Activated CD4-positive, alpha-beta T cell treated with anti-CD3 and anti-CD28 coated beads, Interleukin-2, amount 10 ng/mL, durations not matched to agents 24 days and 14 days (primary cell): Measurements from ENCODE around the gene PXYLP1. TPM values are rescaled to one million over a fixed set of nuclear protein-coding genes. Genes with fewer than 3 reads are reported as not detected.
A peak's percentile ranks its signal among the peaks of the same experiment; 100 is the strongest.

ENCODE experiments used
- DNase-seq: peaks from one replicate; pipeline ENCODE4 v3.0.0; 2022
- H3K27ac Mint-ChIP-seq: one replicate; pipeline ENCODE4 v1.8.0; 2022; ENCODE audit warnings: mild to moderate bottlenecking, mixed read lengths
- H3K27me3 Mint-ChIP-seq: one replicate; pipeline ENCODE4 v1.8.0; 2022; ENCODE audit warnings: mixed read lengths
- H3K36me3 Mint-ChIP-seq: one replicate; pipeline ENCODE4 v1.8.0; 2022; ENCODE audit warnings: low read depth, mild to moderate bottlenecking, mixed read lengths
- H3K4me1 Mint-ChIP-seq: one replicate; pipeline ENCODE4 v1.8.0; 2021; ENCODE audit warnings: mixed read lengths
- H3K4me3 Mint-ChIP-seq: one replicate; pipeline ENCODE4 v1.8.0; 2022; ENCODE audit warnings: mild to moderate bottlenecking, moderate library complexity, mixed read lengths
- H3K9me3 Mint-ChIP-seq: one replicate; pipeline ENCODE4 v1.8.0; 2021; ENCODE audit warnings: mixed read lengths
- intact Hi-C: fragments of 100-400 bp; cut with micrococcal nuclease; formaldehyde crosslinking; loops from one replicate; pipeline ENCODE4 v1.15.1; 2023
- total RNA-seq: library from RNA; stranded (reverse); gene quantifications from 2 replicates; pipeline ENCODE4 v1.2.3, GENCODE V29; 2022

The PXYLP1 gene
- total RNA-seq, 1 donor from 2014 or later = 10.7 TPM

DNA sequence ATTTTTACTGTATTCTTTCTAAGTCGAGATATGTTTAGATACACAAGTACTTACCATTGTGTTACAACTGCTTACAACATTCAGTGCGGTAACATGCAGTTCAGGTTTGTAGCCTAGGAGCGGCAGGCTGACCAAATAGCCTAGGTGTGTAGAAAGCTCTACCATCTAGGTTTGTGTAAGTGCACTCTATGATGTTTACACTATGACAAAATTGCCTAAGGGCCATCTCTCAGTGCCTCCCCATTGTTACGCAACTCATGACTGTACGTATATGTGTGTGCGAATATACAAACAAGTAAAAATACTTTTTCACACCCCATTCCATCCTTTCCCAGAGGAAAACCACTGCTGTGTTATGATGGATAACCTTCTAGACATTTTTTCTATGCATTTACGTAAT, 44.3 kb downstream of the PXYLP1 start:
- no peaks in the 10 kb centered on the region for H3K27me3 Mint-ChIP-seq
- H3K9me3 Mint-ChIP-seq = no peaks in the 10 kb centered on the region

DNA sequence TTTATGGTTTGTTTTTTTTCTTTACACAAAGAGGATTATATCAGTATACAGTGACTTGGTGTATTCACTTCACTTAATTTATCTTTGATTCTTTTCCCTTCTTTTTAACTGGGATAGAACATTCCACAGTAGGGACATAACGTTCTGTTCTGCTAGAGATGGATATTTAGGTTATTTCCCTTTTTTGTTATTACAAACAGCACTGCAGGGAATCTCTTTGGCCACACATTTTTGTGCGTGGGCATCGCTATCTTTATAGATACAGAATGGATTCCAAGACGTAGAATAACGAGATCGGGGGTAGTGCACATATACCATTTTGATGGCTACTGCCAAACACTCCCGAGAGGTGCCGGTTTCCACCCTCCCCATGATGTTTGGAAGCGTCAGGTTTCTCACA, 44.8 kb downstream of the PXYLP1 start:
- Mint-ChIP-seq H3K4me1 (peaks cover 35% of the 10 kb centered on the region), H3K36me3 (peaks cover 7% of the 10 kb centered on the region)

More for the DNA sequence above, 44.3 kb downstream of the PXYLP1 start:
- intact Hi-C loops = loop anchor here (2.0 kb wide), 1 partner anchor 15 kb away; no protein-coding TSS in a partner anchor
- Mint-ChIP-seq H3K36me3 (peaks cover 7% of the 10 kb centered on the region), H3K4me1 (peaks cover 35% of the 10 kb centered on the region), H3K27ac (no peak overlapping the region), H3K4me3 (no peak overlapping the region)
- DNase-seq = no peak

DNA sequence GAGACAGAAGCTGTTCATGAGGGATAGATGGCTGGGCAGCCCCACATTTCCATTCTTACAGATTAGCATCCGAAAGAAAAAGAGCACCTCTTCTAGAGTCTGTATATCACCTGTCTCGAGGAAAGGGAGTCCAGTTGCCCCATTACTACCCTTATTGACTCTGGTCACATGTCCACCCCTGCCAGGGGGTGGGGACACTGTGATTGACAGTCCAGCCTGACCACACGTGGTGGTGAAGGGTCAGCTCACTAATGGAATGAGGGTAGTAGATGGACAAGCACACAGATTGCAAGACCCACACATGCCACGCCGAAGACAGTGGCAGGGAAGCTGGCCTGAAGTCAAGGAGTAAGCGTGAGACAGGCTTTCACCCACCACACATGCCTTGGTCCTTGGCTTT, 45.8 kb downstream of the PXYLP1 start:
- no peak overlapping the region for H3K27ac Mint-ChIP-seq
- H3K36me3 Mint-ChIP-seq = peaks cover 9% of the 10 kb centered on the region
- H3K4me3 Mint-ChIP-seq = no peak overlapping the region
- no peaks in the 10 kb centered on the region for H3K9me3 Mint-ChIP-seq
- intact Hi-C loops = no loop called here
- H3K27me3 Mint-ChIP-seq = no peaks in the 10 kb centered on the region
- DNase-seq = no peak
- H3K4me1 Mint-ChIP-seq = peaks cover 34% of the 10 kb centered on the region

More for the DNA sequence above, 44.8 kb downstream of the PXYLP1 start:
- no peaks in the 10 kb centered on the region for H3K27me3 Mint-ChIP-seq
- no peaks in the 10 kb centered on the region for H3K9me3 Mint-ChIP-seq
- H3K27ac Mint-ChIP-seq = no peak overlapping the region
- H3K4me3 Mint-ChIP-seq = no peak overlapping the region
- DNase-seq = no peak
- intact Hi-C loops = no loop called here

DNA sequence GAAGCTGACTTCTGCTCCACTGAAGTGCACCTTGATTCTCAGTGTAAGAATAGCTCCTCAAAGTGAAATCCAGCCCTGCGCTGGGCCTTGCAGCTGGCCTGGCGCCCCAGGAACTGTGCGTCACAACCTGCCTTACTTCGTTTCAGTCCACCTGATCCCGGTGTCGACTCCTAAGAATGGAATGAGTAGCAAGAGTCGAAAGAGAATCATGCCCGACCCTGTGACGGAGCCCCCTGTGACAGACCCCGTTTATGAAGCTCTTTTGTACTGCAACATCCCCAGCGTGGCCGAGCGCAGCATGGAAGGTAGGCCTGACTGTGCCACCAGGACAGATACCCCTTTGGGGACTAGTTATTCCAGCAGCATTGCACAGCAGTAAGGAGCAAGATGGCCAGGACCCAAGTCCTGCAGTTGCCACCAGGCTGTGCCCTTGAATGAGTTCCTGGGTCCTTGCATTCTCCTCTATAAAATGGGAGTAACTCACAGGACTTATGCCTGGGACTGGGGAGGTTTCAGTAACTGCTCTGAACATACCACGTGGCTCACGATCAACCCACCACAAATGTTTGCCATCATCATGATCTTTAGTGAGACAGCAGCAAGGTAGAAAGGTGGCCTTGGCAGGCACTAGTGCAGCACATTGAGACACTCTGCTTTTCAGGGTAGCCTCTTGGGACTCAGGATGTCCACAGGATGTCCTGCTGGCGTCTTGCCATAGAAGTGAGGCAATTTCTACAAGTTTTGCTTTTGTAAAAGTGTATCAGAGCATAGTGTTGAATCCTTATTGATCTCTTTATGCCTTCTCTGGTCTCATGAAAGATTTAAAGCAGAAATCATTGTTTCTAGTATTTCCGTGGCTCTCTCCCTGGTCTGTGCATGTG, 46.8 kb downstream of the PXYLP1 start:
- no peaks in the 10 kb centered on the region for H3K27me3 Mint-ChIP-seq
- H3K4me1 Mint-ChIP-seq = peaks cover 27% of the 10 kb centered on the region
- no peak overlapping the region for H3K27ac Mint-ChIP-seq
- H3K4me3 Mint-ChIP-seq = no peak overlapping the region
- intact Hi-C loops = loop anchor here (1.0 kb wide), 2 partner anchors 47 to 86 kb away; partner anchors contain the start of gene PXYLP1
- no peaks in the 10 kb centered on the region for H3K9me3 Mint-ChIP-seq
- H3K36me3 Mint-ChIP-seq = peaks cover 10% of the 10 kb centered on the region
- no peak for DNase-seq

DNA sequence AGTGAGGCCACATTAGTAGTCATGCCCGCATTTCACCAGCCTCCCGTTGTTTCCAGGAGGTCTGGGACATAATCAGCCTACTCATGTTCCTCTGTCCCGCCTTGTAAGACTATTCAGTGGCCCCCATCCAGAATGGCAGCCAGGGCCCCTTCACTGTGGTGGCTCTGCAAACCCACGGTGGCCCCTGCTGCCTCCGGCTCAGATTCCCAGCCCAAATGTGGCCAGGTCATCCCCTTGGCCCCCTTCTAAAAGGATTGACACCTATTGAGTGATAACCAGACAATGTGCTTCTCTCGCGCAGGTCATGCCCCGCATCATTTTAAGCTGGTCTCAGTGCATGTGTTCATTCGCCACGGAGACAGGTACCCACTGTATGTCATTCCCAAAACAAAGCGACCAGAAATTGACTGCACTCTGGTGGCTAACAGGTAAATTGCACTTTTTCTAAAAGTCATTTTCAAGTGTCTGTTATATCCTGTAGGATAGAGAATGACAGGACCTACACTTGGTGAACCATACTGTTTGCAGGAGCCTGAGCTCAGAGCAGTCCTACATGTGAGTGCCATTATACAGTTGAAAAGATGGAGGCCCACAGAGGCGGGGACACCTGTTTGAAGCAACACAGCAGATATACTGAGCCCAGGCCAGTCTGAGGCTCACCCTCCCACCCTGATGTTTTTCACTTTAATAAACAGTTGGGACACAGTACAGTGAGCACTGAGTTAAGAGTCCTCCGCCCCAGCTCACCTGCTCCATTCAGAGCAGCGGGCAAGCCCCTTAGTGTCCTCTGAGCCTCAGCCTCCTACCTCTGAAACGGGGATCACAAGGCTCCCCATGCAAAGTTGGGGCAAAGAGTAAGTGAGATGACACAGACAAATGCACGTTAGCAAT, 47.7 kb downstream of the PXYLP1 start:
- intact Hi-C loops = loop anchor here (1.0 kb wide), 2 partner anchors 48 to 87 kb away; partner anchors contain the start of gene PXYLP1
- no peaks in the 10 kb centered on the region for H3K27me3 Mint-ChIP-seq
- peaks cover 11% of the 10 kb centered on the region for H3K36me3 Mint-ChIP-seq
- DNase-seq = peak; percentile 75
- no peaks in the 10 kb centered on the region for H3K9me3 Mint-ChIP-seq
- H3K4me3 Mint-ChIP-seq = no peak overlapping the region
- no peak overlapping the region for H3K27ac Mint-ChIP-seq
- H3K4me1 Mint-ChIP-seq = peaks cover 19% of the 10 kb centered on the region

DNA sequence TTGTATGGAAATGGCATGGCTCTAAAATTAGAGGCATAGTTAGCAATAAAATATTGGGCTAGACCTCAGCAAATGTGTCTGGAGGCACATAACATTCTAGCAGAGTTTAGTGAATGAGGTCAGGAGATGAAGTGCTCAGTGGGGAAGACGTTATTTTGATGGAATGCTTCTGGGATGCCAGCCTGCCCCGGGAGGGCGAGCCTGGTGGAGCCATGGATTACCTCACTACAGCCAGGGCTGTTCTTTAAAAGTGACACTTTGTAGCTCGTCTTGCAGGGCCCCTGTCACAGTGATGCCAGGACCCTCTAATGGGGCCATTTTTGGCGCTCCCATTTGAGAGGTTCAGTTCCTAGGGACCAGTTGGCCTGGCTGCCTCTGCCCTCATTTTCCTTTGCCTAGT, 48.5 kb downstream of the PXYLP1 start:
- intact Hi-C loops = no loop called here
- DNase-seq = no peak
- Mint-ChIP-seq H3K27ac (no peak overlapping the region), H3K4me3 (no peak overlapping the region), H3K4me1 (peaks cover 12% of the 10 kb centered on the region), H3K27me3 (no peaks in the 10 kb centered on the region), H3K36me3 (peaks cover 11% of the 10 kb centered on the region), H3K9me3 (no peaks in the 10 kb centered on the region)

DNA sequence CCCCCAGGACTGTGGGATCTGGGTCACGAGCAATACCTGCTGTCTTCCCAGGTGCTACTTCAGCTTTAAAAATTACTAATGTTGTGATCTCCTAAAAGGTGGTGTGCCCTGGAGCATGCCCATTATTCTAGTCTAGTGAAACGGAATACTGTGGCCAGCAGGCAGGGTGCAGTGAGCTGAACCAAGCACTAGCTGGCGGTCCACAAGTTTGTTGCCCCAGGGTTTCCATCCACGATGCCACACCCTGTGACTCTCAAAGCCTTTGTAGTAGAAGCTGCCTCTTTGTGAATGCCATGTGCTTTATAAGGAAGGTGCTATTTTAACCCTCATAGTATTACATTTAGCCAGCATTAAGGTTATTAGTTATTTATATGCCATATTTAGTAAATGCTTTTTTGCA, 49.1 kb downstream of the PXYLP1 start:
- no peak for DNase-seq
- intact Hi-C loops = no loop called here
- Mint-ChIP-seq H3K9me3 (no peaks in the 10 kb centered on the region), H3K27me3 (no peaks in the 10 kb centered on the region), H3K4me1 (peaks cover 7% of the 10 kb centered on the region), H3K36me3 (peaks cover 14% of the 10 kb centered on the region), H3K4me3 (no peak overlapping the region), H3K27ac (no peak overlapping the region)

DNA sequence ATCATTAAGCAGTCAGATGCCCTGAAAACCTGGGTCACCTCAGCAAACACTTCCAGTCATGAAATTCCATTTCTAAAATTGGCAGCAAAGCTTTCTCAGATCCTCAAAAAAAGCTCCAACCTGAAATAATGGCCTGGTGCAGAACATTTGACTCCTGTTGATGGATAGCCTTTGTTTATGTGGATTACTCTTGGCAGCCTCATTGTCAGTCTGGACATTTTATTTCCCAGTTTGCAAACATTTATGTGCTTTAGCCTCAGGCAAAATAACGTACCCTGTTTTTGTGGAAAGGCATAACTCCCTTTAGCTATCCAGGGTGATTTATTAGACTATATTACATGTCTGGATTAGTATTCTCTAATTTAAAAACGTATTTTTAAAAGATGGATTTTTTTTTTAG, 53.9 kb downstream of the PXYLP1 start:
- intact Hi-C loops = no loop called here
- no peaks in the 10 kb centered on the region for H3K4me1 Mint-ChIP-seq
- peaks cover 25% of the 10 kb centered on the region for H3K36me3 Mint-ChIP-seq
- no peaks in the 10 kb centered on the region for H3K27me3 Mint-ChIP-seq
- H3K27ac Mint-ChIP-seq = no peak overlapping the region
- no peaks in the 10 kb centered on the region for H3K9me3 Mint-ChIP-seq
- DNase-seq = no peak
- H3K4me3 Mint-ChIP-seq = no peak overlapping the region

DNA sequence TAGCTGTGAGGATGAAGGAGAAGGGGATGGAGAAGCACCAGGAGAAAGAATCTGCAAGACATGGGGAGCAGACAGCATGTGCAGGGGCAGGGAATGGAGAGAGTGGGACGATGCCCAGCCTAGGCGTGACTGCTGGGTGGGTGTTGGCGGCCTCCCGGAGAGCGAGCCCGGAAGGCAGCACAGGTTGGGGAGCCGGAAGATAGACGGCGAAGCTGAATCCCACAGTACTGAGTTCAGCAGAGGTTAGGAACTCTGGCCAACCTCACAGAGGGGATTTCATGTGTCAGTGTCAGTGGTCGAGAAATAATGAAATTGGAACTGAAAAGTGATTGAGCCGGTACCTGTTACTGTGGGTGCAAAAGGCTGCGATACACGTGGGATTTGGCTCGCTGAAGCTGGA, 55.2 kb downstream of the PXYLP1 start:
- H3K4me3 Mint-ChIP-seq = no peak overlapping the region
- H3K9me3 Mint-ChIP-seq = no peaks in the 10 kb centered on the region
- no peak overlapping the region for H3K27ac Mint-ChIP-seq
- no peaks in the 10 kb centered on the region for H3K27me3 Mint-ChIP-seq
- H3K4me1 Mint-ChIP-seq = no peaks in the 10 kb centered on the region
- intact Hi-C loops = no loop called here
- DNase-seq = no peak
- peaks cover 30% of the 10 kb centered on the region for H3K36me3 Mint-ChIP-seq

DNA sequence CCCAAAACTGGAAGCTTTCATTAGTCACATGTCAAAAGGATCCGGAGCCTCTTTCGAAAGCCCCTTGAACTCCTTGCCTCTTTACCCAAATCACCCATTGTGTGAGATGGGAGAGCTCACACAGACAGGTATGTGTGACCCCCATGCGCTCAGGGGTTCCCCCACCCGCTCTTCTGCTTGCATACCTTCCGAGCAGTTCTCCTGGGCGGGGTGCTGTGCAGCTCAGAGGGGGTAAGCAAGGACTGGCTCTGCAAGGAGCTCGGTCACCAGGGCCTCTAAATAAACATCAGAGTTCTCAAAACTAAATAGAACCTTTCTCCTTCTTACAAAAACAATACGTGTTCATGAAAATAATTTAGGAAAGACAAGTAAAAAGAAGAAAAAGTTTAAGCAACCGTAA, 55.7 kb downstream of the PXYLP1 start:
- no peaks in the 10 kb centered on the region for H3K4me1 Mint-ChIP-seq
- H3K36me3 Mint-ChIP-seq = peaks cover 28% of the 10 kb centered on the region
- H3K4me3 Mint-ChIP-seq = no peak overlapping the region
- no peak overlapping the region for H3K27ac Mint-ChIP-seq
- H3K9me3 Mint-ChIP-seq = no peaks in the 10 kb centered on the region
- no peak for DNase-seq
- intact Hi-C loops = no loop called here
- H3K27me3 Mint-ChIP-seq = no peaks in the 10 kb centered on the region

DNA sequence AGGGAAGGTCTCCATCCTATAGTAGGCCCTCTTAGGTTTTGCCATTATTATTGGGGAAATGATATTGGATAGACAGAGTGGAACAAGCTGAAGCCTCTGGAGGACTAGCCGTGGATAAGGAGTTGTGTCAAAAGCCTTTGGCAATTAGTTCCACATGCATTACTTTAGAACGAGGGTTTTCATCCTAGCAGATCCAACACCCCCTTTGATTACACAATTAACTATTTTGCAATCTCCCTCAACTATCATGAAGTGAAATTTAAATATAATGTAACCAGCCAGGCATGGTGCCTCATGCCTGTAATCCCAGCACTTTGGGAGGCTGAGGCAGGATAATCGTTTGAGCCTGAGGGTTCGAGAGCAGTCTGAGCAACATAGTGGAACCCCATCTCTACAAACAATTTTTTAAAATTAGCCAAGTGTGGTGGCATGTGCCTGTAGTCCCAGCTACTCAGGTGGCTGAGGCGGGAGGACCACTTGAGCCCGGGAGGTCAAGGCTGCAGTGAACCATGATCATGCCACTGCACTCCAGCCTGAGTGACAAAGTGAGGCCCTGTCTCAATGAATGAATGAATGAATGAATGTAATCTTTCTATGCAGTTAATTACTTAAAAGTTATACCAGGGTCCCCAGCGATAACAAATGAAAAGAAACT, 56.8 kb downstream of the PXYLP1 start:
- DNase-seq = no peak
- intact Hi-C loops = no loop called here
- Mint-ChIP-seq H3K4me3 (no peak overlapping the region), H3K27me3 (no peaks in the 10 kb centered on the region), H3K4me1 (no peaks in the 10 kb centered on the region), H3K36me3 (peaks cover 34% of the 10 kb centered on the region), H3K27ac (no peak overlapping the region), H3K9me3 (no peaks in the 10 kb centered on the region)

DNA sequence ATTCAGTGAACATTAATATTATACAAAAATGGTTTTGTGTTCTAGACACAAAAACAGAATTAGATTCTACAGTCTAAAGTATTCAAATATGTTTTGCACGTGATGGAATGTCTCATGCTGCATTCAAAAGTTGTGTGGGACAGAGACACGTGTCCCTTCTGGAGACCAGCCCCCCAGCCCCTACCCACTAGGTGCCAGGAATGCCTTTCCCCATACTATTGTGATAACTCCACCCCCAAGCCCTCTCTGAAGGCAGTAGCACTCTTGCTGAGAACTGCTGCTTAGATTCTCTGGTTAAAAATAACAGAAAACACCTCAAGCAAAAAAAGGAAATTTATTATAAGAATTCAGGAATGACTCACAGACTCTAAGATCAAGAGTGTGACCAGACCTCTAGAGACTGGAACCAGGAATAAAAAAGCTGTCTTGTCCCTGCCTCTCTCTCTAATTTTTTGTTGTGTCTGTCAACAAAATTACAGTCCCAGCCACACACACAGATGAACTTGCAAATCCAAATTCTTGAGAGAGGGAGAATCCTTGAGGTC, 57.7 kb downstream of the PXYLP1 start:
- intact Hi-C loops = no loop called here
- Mint-ChIP-seq H3K9me3 (no peaks in the 10 kb centered on the region), H3K27ac (no peak overlapping the region), H3K36me3 (peaks cover 33% of the 10 kb centered on the region), H3K4me1 (peaks cover 5% of the 10 kb centered on the region), H3K4me3 (no peak overlapping the region), H3K27me3 (no peaks in the 10 kb centered on the region)
- no peak for DNase-seq

DNA sequence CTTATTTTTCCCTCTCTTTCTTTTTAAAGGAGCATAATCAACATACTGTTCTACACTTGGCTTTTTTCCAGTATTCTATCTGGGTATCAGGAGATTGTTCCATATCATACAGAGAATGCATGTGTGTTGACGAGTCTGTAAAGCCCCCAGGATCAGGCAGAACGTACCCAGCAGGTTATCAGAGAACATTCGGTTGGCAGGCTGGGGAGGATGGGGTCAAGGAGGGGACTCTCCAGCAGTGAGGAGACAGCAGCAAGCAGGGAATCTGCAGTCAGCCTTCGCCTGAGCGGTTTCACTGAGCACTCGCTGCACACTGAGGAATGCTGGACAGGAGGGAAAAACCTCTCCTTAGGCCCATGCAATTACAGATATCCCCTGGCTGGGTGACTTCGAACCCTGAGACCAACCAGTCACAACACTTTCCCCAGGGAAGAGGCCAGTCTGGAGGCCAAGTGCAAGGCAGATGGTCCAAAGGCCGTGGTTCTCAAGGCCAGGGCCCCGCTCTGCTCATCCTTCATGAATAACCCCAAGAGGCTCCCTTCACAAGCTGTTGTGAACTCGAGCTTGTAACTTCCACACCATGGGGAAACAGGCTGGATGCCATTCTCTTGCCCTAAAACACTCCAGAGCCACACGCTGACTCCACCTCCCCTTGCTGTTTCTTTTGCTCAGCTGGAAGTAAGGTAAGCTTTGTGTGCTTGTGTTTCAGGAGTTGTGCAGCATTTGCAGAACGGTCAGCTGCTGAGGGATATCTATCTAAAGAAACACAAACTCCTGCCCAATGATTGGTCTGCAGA, 60.1 kb downstream of the PXYLP1 start:
- Mint-ChIP-seq H3K9me3 (no peaks in the 10 kb centered on the region), H3K36me3 (peaks cover 29% of the 10 kb centered on the region), H3K27ac (no peak overlapping the region), H3K4me3 (no peak overlapping the region), H3K27me3 (no peaks in the 10 kb centered on the region), H3K4me1 (peaks cover 12% of the 10 kb centered on the region)
- intact Hi-C loops = no loop called here
- no peak for DNase-seq
